ENCODE measurements around the gene RALB. TPM values are rescaled to one million over a fixed set of nuclear protein-coding genes. Genes with fewer than 3 reads are reported as not detected.
"Not testable (repeated sequence)": the region's sequence is repeated elsewhere in the genome, so short reads cannot be mapped to it uniquely, and the experiment has no call there.

RALB gene
- total RNA-seq, 1 donor from 2014 or later = 235 TPM

DNA sequence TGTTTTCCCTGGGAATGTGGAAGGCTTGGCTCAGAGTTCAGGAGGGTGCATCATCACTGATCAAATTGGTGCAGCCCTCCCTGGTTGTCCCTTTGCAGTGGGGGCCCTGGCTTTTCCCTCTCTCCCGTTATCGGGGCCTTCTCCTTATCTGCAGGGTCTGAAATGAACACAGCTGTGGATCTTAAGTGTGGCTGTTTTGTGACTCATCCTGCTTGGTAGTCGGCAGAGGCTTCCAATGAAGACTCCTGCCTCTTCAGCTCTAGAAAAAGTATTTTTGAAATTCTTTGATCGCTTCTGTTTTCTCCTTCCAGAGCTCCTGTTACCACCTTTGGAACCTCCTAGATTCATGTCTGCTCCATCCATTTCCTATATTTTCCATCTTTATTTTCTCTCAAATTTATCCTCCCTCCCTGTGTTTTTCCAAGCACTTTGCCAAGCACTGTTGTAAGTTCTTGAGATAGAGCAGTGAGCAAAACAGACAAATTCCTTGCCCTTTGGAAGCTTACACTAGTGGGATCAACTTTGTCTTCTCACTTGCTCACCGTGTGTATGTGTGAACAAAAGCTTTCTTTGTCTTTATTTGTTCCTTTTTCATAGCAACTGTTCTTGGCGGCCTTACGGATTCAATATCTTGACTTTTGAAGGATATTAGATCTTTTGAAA lies 45.7 kb downstream of the RALB start:
- no peak for DNase-seq

DNA sequence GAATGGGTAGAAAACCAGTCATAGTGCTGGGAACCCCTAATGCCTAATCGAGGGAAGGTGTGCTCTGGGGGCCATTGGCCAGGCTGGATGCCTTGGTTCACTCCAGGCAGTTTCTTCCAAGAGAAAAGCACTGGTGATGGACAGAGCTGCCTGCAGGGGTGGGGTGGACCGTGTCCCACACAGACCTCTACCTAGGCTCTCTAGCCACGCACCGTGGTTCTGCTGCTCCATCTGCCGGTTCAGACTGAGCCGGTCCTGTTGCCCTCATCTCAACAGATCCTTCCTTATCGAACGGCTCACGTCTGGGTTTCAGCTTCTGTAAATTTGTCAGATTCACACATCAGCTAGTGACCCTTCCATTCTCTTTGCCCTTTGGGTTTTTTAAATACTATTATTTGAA lies 46.4 kb downstream of the RALB start:
- DNase-seq = no peak

DNA sequence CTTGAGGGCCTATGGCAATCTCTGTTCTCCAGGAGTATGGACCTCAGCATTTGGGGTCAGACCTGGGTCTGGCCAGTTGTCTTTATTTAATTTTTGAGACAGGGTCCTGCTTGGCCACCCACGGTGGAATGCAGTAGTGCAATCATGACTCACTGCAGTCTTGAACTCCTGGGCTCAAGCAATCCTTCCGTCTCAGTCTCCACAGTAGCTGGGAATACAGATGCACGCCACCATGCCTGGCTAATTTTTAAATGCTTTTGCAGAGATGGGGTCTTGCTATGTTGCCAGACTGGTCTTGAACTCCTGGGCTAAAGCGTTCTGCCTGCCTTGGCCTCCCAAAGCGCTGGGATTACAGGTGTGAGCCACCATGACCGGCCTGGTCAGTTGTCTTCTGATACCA lies 46.9 kb downstream of the RALB start:
- no peak for DNase-seq

DNA sequence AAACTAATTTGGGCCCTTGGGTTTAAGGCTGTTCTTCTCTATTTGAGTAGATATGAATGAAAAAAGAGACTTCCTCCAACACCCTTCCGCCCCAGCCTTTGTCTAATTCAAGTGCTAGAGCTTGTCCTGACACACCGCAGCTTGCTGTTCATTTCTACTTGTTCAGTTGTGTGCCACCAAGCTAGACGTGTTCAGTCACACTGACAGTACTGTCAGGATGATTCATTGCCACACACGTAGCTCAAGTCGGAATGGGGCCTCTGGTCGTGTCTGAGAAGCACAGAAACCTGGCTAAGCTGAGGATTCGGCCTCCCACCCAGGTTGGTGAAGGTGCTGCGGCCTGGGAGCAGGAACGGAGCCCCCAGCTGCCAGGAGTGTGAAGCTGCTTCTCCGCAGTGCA lies 47.7 kb downstream of the RALB start:
- DNase-seq = no peak

DNA sequence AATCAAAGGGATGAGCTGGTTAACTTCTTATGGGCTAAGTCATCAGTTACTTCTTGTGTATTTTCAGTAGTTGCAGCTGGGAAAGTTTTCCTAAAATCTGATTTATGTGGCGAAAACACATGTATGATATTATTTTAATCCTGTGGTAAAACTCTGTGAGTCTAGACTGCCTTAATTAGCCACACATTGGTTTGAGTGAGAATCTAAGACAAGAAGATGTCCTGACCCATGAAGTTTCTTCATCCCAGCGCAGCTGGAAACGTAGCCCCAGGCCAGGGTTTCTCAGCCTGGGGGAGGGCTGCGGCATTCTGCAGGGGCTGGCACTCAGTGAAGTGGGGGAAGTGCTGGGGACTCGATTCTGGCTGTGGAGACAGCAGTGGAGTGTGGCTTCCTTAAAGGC lies 48.6 kb downstream of the RALB start:
- no peak for DNase-seq

DNA sequence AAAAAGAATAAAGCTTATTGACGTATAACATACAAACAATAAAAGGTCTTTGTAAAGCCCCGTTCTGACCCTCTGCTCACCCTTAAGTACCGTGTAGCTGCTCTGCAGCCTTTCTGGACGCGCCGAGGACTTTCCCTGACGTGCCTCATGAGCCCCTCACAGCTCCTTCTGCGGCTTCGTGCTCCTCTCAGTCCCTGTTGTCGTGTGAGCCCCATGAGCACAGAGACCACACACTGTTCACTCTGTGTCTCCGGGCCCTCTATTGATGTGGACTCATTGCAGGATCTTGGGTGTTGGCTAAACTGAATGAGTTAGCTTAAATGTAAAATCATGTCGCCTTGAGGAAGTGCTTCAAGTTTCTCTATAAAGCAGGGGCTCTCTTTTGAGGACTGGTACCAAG lies 49.6 kb downstream of the RALB start:
- no peak for DNase-seq

DNA sequence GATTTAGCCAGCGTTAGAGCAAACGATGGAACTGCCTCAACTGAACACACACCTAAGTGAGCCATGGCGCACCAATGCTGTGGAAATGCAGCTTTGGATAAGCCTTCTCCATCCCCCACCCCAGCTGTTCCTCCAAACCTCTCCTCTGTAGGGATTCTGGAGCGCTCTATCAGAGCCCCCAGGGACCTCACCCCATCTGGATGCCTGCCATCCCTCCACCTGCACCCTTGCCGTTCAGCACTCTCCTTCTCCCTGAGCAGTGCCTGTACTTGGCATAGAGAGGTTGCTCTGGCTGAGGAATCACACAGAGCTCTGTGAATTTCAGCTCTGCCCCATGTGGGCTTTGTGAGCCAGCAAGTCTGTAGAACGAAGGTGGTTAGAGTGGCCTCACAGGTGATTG lies 50.5 kb downstream of the RALB start:
- no peak for DNase-seq

DNA sequence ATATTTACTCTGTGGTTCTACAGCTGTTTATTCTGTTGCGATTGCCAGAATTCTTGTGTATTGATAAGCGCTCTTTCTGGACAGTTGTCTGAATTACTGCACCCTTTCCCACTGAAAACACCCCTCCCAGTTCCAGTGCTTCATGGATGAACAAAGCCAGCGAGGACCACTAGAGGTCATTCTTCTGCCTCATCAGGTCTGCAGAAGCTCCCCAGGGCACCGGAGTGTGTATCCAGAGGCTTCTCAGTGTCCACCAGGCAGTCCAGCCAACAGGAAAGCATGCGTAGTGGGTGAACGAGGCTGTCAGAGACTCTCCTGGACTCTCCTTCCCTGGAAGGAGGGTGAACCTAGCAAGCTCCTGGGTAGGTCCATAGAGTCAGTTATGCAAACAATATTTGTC lies 52.6 kb downstream of the RALB start:
- DNase-seq = peak; percentile 41

DNA sequence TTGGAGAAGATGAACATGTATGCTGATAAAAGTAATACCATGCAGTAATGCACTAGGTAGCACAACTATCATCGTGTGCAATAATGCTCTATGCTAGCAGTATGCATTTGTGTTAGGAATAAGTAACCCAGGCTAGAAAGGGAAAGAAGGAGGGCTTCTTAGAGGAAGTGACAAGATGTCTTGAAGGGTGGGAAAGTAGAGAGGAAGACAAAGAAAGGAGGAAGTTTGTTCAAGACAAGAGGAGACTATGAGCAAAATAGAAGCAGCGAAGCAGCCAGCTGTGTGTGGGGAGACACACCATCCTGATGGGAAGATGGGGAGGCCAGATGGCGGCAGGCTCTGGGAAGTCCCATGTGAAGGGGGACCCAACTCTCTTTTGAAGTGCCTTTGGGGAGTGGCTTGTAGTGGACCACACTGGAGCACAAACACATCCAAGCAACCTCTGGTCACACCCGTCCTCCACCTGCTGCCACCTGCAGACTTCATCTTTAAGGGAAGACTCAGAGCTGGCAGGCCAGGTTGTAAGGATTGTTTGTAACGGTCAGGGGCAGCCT lies 53.4 kb downstream of the RALB start:
- no peak for DNase-seq

DNA sequence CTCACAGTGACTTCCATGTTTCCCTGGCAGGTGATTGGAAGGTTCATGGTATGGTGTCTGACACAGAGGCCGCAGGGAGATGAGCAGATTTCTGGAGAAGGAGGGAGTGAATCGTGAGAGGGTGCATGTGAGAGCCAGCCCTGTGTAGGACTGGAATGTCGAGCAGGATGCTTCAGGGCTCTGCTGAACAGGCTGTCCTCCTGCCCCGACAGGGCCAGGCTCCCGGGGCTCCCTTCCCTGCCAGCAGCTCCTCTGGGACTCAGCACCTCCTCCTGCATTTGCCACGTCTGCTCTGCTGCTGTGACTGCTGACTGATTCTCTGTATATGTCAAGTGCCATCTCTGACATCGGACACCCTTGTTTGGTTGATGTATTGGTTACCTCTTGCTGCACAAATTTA lies 54.8 kb downstream of the RALB start:
- no peak for DNase-seq

DNA sequence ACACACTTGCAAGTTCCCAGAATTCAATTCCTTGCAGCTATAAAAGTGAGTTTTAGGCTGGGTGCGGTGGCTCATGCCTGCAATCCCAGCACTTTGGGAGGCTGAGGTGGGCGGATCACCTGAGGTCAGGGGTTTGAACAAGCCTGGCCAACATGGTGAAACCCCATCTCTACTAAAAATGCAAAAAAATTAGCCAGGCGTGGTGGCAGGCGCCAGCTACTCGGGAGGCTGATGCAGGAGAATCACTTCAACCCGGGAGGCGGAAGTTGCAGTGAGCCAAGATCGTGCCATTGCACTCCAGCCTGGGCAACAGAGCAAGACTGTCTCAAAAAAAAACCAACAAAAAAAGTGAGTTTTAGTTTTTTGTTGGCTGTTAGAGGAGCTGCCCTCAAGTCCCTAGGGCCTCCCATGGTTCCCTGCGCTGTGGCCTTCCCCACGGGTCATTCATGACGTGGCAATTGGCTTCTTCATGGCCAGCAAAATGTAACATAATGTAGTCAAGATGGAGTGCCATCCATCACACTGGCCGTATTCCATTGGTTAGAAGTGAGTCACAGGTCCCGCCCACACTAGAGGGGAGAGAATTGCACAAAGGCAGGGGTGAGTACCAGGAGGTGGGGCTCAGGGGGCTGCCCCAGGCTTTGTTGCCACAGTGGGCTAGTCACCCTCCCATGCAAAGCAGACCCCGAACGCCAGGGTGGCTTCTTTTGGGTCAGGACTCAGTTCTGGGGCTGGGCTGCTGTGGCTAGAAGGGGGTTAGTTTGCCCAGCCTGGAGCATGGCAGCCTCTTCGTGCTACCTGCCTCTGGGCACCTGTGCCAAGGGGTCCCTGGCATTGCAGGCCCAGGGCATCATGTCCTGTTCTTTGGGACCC lies 55.6 kb downstream of the RALB start:
- DNase-seq = no peak

DNA sequence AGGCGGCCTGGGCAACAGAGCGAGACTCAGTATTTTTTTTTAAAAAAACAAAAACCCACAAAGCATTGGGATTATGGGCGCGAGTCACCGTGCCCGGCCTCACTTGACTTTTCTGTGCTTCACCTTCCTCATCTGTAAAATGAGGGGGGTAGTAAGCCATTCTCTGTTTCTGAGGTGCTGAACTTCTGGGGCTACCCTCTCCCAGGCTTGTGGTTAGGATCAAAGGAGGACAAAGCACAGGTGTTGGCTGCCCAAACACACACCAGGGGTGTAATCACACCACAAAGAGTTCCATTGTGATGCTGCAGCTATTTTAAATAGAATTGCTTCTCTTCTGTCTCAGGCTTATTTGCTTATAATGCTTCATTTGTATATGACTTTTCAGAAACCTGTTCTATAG lies 57.5 kb downstream of the RALB start:
- no peak for DNase-seq

DNA sequence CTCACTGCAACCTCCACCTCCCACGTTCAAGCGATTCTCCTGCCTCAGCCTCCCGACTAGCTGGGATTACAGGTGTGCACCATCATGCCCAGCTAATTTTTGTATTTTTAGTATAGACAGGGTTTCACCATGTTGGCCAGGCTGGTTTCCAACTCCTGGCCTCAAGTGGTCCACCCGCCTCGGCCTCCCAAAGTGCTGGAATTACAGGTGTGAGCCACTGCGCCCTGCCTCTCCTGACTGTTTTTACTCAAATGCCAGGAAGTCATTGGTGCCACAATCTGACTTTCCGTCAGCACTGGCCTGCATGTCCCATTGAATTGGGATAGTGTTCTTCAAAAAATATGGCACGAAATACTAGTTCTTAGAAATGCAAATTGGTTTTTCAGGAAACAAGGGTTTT lies 58.2 kb downstream of the RALB start:
- DNase-seq = not testable (repeated sequence)

DNA sequence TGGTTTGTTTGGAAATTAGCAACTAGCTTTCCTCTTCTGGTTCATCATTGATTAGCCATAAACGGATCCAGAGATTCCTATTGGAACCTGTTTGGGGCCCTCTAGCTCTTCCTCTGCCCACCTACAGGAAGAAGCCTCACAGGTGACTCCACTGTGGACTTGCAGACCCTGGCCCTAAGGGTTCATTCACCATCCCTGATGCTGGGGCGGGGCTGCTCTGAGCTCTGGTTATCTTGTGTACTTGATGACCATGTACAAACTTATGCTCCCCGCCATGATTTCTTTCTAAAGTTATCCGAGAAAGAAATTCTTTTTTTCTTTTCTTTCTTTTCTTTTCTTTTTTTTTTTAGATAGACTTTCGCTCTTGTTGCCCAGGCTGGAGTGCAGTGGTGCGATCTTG lies 59.4 kb downstream of the RALB start:
- DNase-seq = no peak

DNA sequence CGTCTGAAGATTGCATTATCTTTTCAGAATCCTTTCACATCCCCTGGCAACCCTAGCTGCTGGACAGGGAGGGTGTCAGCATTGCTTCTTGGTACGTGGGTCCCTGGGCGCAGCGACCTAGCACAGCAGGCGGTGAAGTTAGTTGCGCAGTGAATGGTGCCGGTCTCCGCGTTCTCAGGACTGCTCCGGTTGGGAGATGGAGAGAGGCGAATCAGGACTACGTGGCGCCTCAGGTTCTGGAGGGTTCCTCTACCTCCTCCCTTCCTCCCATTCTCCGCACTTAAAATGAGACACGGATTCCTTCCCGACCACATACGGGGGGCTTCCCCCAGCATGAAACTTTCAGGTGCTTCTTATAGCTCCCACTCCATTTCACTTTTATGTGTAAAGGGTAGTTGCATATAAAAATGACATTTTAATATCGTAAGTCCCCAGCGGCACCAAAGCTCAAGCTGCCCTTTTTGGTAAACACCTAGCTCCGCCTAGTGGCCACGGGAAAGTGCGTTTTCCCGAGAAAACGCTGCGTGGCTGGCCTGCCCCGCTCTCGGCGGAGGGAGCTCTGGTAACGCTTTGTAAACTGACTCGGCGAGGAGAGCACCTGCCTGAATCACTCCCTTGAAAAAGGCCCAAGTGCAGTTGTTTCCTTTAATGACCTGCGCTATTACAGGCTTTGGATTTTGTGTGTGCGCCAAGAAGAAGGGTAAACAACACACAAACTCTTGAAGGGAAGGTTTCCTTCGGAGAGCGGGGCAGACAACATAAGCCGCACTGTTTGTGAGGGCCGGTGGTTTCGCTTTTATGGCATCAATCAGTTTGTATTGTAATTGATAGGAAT lies 60.4 kb downstream of the RALB start:
- DNase-seq = peak; percentile 91

DNA sequence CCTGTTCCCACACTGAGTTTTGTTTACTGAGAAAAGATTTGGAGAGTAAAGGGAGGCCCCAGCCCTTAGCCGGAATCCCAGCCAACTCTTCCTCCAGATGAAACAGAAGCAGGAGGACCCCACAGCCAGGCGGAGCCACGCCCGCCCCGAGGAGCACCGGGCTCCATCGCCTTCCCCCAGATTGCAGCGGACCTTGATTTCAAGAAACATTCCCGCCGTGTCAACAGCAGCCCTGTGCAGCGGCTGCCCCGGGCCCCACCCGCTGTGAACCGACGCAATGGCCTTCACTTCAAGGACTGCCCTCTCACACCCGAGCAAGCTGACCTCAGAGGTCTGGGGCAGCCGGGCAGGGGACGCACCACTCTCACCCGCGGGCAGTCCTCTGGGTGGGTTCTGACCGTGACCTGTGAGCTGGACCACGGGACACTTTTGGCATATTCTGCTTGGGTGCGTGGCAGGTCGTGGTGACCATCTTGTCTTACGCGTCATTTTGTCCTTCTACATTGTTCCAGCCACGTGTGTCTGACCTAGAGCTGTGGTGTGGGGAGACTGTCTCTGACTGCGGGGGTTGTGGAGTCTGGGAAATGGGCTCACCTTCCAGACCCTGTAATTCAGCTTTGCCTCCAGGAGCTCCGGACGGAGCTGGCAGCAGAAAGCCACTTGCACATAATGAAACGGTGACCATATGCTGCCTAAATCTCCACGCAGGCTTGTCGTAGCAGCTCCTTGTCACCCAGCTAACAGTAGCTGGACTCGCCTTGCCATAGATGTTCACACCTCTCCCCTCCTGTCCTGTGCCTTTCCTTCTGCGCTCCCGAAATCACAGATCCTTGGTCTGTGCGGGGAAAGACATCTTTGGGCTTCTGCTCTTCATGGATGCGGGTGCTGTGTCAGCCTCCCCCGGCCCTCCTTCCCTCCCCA lies 61.3 kb downstream of the RALB start:
- DNase-seq = no peak

DNA sequence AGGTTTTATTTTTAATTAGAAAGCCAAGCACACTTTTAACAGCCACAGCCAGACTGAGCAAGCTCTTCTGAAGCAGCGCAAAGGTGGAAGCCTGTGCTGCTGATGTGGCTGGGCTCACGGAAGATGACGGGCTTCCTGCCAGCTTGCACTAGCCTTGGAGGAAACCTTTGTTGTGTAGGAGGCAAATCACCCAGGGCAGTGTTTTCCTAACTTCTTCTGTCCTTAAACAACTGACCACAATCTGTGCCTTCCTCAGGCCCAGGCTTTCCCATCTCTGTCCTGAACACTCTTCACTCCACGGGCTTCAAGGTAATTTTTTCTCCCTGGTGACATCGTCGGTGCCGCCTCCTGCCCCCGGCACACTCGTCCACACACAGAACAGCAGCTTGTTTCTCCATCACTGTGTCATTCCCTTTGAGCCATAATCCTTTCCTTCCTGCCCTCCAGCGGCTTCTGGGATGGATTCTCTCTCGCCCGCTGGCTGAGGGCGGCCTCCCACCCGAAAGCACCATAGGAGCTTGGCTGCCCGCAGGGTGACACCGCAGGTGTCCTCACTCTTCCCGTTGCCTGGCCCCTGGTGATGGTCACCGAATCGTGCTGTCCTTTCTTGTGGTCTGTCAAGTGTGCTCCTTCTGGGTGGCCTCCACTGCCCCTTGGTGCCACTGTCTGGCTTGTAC lies 62.2 kb downstream of the RALB start:
- DNase-seq = peak; percentile 84

DNA sequence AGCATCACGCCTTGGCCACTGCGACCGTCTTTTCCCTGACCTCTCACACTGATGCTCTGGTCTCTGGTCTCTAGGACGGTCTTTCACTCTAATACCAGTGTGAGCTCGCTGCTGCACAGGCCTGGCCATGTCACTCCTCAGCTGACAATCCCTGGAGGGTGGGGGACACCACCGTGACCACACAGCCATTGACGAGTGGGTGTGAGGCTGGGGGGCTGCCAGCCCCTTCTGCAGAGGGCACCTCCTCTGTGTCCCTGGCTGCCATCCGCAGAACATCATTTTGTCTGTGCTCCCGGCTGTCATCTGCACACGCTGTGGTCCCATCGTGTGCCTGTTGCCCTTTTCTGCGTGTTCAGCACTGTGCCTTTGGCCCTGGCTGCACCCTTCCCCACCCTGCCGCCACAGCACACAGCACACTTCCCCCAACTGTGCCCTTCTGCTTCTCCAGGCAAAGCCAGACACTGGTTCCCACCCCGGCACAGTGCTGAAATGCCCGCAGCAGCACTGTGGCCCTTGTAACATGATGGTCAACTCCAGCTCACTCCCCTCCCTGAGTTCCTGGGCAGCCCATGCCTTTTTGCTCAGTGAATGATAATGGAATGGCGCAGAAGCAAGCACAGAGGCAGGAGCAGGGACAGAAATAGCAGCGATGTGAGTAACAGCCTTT lies 62.8 kb downstream of the RALB start:
- no peak for DNase-seq

DNA sequence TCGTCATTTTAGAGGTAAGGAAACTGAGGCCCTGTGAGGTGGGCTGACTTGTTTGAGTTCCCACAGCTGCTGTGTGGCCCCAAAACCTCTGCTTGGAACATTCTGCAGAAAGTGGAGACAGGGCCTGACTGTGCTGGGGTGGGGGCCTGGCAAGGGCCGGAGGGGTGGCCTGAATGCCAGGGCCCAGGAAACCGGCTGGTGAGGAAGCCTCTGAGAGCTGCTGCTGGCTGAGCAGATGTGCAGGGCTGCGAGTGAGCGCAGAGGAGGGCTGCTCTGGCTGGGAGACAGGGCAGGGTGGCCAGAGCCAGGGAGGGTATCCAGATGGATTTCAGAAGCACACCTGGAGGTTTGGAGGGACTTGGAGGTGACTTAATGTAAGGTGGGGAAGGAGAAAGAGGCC lies 63.4 kb downstream of the RALB start:
- DNase-seq = no peak

DNA sequence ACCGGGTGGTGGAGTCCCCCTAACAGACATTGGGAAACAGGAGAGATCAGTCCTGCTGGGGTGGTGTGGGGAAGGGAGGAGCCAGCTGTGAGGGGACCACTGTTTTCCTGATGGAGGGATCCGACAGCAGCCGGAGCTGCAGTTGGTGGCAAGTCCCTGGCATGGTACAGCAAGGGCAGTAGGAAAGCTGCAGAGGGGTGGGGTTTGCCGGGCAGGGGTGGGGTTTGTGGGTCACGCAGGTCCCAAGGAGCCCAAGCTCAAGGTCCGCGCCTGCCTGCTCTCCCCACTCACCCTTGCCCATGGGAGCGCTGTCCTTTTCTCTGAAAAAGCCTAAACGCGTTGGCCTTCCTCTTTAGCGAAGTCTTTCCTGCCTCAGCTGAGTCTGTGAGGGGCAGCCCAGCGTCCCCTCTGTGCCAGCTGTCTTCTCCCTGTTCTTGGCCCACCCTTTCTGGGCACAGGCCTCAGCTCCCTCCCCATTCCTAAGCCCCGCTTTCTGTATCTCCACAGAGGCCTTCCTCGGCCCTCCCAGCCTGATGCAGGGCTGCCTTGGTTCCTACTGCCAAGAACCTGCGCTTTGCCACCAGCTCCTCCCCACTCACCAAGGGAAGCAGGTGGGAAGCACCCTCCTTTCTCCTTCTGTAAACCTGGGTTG lies 64.0 kb downstream of the RALB start:
- no peak for DNase-seq

Data from dermis blood vessel endothelial cell (primary cell).